Measurements from ENCODE around the gene ABCF1.

DNA sequence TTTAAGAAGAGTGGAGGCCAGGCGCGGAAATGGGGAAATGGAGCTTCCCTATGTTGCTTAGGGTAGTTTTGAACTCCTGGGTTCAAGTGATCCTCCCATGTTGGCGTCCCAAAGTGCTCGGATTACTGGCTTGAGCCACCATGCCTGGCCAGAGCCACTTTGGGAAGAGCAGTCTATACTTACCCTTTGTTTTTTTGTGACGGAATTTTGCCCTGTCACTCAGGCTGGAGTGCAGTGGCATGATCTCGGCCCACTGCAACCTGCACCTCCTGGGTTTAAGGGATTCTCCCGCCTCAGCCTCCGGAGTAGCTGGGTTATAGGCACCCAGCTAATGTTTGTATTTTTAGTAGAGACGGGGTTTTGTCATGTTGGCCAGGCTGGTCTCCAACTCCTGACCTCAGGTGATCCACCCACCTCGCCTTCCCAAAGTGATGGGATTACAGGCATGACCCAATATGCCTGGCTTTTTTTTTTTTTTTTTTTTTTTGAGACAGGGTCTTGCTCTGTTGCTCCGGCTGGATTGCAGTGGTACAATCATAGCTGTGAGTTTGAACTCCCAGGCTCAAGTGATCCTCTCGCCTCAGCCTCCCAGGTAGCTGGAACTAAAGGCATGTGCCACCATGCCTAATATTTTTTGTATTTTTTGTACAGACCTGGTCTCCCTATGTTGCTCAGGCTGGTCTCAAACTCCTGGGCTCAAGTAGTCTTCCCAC is 27.8 kb downstream of the ABCF1 start:
- TF ChIP-seq, protein P1, sequence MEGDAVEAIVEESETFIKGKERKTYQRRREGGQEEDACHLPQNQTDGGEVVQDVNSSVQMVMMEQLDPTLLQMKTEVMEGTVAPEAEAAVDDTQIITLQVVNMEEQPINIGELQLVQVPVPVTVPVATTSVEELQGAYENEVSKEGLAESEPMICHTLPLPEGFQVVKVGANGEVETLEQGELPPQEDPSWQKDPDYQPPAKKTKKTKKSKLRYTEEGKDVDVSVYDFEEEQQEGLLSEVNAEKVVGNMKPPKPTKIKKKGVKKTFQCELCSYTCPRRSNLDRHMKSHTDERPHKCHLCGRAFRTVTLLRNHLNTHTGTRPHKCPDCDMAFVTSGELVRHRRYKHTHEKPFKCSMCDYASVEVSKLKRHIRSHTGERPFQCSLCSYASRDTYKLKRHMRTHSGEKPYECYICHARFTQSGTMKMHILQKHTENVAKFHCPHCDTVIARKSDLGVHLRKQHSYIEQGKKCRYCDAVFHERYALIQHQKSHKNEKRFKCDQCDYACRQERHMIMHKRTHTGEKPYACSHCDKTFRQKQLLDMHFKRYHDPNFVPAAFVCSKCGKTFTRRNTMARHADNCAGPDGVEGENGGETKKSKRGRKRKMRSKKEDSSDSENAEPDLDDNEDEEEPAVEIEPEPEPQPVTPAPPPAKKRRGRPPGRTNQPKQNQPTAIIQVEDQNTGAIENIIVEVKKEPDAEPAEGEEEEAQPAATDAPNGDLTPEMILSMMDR (IDR thresholded peaks at IDR 0.05; ENCODE audit: borderline replicate concordance, extremely low read depth, low read length, poor library complexity, severe bottlenecking), result no peak
- TF ChIP-seq EZH2 (IDR thresholded peaks at IDR 0.05; ENCODE audit: borderline replicate concordance, low read depth, low read length, severe bottlenecking), result no peak

All from DND-41 (cell line).